ENCODE data around the gene MAL.
A peak's percentile ranks its signal among the peaks of the same experiment; 100 is the strongest.

Gene MAL

DNA sequence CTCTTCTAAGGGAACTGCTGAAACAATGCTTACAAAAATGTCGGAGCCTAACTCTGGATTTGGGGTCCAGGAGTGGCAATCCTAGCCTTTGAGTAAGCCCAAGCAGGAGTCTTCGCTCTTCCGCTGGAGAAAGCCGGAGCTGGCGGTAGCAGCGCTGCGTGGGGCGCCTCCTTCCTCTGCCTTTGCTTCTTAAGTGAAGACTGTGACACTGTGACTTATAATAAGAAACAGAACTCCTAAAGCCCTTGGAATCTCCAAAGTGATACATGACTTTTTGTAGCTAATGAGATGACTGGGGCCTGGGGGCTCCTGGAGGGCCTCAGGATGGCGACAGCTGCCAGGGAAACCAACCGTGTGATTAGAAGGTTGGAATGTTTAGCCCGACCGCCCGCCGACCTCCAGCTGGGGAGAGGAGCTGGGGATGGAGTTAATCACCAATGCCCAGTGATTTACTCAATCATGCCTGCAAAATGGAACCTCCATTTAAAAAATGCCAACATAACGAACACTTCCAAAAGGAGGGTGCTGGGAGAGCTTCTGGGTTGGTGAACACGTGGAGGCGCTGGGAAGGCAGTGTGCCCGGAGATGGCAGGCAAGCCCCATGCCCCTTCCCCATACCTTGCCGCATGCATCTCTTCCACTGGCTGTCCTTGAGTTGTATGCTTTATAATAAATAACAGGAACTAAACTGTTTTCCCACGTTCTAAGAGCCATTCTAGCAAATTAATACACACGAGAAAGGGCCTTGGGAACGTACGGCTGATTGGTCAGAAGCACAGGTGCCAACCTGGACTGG lies 29.0 kb upstream of the MAL start:
- DNase-seq: no peak

DNA sequence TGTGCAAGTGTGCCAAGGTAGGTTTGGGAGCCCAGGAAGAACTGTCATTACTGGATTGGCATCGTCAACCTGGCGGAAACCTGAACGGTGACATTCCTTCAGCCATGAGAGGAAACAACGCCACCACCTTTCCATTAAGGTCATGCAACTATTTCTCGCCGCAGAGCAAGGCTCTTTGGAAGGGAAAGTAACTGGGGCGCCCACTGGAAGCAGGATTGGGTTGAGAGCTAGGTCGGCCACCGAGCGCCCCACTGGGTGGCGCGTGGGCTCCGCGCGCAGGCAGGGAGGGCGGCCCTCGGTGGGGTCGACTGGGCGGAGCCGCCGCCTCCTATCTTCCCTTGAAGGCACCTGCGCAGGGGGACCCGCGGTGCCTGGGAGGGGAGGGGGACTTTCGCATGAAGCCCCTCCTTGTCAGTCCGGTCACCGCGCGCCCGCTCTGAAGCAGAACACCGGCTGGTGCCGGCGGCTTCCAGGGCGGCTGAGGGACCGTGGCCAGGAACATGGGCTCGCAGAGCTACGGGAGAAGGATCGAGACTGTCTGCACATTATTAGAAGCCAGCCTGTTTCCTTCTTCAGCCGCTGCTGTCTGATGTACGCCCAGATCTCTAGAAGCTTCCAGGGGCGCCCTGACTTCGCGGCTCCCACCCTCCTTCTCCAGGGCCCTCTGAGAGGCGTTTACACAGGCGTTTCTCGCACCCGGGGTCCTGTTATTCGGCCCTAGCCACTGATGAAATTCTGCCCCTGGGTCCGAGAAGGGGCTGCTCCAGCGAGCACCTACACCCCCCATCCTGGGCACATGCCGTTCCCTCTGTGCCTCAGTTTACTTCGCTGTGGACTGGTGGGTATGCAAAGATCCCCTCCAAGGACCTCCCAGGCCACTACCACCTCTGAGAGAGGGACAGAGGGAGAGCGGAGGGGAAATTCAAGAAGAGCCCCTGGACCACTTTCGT lies 27.3 kb upstream of the MAL start:
- no peak for DNase-seq

DNA sequence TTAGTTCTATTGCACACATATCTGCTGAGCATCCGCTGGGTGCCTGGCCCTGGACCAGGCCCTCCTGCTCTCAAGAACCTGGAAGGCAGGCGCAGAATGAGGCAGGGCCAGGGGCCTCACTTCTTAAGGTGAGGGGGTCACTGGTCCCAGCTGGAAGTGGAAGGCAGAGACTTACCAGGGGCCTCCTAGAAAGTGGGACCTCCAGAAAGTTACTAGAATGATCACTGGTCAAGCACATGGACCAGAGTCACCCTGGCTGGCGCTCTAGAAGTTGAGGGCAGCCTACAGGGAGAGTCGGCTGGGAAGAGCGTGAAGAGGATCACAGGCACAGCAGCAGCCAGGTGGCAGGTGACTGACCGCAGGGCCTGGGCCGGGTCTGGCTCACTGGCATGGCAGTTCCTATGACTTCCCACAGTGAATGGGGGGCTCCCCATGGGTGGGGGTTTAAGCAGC lies 26.1 kb upstream of the MAL start:
- no peak for DNase-seq

DNA sequence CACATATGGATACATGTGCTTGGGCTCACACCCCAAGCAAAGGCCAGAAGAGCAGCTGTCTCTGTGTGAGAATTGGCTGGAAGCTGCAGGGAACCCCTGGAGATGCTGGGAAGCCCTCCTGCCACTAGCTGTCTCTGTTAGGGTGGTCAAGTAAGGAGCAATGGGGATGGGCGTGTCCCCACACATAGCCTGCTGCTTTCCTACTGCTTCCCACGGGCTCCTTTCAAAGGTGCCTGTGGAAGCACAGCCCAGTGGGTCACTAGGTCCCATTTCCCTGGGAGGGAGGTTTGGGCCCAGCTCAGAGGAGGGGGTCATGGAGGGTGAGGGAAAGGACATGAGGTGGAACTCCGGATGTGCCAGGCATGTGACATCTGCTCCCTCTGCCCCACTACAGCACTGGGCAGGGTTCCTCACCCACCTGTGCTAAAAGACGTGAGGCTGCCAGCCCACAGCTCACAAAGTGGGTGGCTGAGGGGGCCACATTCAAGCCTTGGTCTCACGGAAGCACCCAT lies 24.4 kb upstream of the MAL start:
- no peak for DNase-seq

DNA sequence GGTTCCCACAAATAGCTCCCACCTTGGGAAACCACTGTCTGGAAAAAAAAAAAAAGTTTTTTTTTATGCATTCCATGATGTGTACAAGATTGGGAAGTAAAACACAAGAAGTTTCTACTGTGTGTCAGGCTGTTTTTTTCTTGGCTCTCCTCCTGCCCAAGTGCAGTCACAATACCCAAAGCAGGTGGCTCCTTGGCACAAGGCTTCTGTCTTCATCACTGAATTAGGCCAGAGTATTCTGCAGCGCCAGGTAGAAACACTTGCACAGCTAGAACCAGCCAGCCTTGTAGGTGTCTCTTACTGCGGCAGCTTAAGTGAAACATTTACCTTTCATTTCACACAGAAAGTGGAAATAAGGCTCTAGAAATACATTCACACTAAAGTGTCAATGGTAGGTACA lies 23.8 kb upstream of the MAL start:
- no peak for DNase-seq

DNA sequence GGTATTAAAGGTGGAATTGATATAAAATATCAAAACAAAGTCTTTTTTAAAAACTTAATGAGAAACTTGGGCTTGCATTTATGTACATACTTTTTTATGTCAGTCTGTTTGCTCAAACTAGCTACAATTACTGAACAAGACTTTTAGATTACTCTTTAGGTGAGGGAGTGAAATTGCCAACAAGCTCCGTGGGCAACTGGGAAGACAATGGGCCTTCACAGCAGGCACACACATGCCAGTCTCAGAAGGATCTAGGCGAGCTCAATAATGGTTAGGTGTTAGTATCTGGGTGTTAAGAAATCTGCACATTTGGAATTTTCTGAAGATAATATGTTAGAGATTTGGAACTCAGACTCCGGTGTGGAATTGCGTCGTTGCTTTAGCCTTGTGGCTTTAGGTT lies 23.0 kb upstream of the MAL start:
- DNase-seq: no peak

DNA sequence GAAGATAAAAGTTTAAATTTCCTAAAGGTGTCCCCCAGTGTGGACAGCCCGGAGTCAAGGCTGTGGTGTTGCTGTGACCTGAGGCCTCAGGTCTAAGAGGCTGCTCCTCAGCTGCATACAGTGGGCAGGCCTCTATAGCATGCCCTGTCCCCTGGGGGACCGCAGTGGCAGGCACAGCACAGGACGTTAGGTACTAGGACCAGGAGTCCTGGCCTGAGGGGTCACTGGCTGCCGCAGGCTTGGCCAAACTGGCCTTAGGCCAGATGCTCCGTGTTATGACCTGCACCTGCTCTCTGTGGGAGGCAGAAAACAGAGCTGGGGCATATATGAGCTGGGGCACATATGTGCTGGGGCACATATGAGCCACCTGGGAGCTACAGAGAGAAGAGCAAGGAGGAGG lies 21.2 kb upstream of the MAL start:
- no peak for DNase-seq

DNA sequence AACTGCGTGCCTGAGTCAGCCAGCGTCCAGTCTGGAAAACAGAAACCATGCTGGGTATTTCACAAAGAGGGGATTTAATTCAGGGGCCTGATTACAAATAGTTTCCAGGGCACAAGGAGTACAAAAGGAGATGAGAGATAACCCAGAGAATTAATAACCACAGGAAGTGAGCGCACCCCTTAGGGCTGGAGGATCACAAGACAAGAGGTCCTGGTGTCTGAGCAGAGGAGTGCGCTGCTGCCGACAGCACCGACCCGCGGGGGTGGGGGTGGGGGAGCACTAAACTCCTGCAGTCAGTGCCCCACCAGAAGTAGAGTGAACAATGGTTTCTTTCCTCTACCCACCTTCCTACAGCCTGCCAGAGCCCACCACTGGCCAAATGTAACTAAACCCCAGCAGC lies 20.8 kb upstream of the MAL start:
- DNase-seq: no peak

DNA sequence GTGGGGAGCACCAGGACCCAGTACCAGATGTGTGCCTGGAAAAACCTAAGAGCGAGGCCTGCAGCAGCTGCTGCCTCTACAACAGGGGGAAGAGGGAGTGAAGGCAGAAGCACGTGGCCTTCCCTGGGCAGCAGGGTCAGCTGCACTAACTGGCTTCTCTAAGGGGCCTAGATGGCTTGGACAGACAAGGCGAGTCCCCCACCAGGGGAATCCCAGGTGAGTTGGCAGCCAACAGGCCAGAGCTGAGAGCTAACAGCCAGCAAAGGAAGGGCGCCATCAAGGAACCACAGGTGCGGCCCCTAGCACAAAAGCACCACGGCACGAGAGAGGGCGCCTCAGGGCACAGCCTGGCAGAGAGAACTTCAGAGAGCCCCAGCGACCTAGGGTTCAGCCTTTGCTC lies 19.8 kb upstream of the MAL start:
- no peak for DNase-seq

DNA sequence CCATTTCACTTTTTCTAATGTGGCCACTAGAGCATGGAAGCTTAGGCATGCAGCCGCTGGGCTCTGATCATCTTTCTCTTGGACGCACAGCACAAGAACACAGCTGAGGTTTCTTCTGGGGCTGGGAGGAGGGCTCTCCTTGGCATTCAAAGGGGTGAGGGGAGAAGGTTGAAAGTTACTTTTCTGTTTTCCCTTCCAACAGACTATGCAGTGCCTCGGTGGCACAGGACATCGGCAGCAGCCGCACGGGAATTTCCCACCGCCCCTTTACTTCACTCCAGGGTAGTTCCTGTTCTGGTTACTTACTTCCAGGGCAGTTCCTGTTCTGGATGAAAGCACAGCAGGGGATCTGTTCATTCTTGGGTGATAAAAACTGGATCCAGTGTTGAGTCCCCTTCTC lies 18.9 kb upstream of the MAL start:
- no peak for DNase-seq

DNA sequence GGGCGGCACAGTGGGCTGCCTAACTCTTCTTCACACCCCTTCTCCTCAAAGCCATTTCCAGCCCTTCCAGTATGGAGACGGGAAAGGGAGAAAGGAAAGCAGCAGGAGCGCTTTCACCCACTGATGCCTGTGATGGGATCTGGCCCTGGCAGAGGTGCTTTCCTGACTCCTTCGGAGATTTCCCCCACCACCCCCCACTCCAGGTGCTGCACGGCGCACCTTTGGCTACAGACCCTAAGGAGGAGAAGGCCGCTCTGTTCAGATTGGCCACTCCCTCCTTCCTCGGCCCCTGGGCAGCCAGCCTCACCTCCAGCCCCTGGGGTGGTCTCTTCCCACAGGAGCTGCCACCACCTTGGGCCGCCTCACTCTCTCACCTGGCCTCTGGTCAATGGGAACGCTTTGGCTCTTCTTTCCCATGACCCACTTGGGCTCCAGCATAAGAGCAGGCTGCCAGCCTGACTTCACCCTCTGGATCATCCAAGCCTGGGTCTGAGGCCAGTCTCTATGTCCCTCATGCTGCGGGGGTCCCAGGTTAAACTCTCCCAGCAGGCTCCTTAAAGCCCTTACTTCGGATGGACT lies 18.4 kb upstream of the MAL start:
- DNase-seq: no peak

DNA sequence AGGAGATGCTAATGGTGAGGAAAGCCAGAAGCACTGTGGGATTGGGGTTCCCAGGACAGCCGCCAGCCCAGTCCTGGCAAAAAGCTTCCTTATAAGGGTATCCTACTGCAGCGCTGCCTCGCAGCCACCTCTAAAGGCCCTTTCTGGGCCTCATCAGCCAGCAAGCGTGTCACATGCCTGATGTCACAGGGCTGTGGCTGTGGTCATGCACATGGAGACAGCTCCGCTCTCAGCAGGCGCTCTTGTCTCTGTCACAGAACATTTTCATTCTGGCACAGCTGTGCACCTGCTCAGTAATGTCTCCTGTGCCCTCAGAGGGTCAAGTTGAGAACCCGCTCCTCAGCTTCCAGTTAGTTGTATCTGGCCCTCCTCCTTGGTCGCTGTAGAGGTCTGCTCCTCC lies 17.7 kb upstream of the MAL start:
- no peak for DNase-seq

DNA sequence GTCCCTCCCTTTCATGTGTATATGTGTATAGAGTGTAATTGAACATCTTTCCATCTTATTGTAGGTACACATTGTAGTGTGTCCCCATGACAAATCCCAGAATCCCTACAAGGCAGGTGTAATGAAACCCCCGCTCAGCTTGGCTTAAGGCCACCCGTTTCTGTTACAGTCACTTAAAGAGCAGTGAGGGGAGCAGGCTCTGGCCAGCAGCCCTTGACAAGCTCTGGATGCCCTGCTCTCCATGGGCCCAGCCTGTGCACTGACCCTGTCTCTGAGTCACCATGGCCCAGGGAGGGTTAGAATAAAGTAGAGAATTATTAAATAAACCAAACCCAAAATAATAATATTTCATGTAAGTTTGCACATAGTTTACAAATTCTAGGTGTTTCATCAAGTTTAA lies 17.2 kb upstream of the MAL start:
- DNase-seq: no peak

DNA sequence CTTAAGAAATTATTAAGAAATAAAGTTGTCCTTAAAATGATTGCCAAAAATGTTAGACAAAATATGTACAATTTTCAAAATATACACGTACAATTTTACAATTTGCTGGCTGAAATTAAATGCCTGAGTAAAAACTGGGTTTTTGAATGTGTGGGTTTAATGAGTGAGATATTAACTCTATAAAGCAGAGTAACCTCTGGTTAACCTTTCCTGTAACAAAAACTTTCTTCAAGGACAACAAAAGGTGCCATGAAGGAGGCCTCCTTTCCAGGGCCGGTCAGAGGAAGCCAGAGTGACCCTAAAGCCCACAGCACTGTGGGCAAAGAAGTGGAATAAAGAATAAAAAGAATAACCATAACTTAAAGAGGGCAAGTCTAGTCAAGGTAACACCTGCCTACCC lies 16.5 kb upstream of the MAL start:
- DNase-seq: no peak

DNA sequence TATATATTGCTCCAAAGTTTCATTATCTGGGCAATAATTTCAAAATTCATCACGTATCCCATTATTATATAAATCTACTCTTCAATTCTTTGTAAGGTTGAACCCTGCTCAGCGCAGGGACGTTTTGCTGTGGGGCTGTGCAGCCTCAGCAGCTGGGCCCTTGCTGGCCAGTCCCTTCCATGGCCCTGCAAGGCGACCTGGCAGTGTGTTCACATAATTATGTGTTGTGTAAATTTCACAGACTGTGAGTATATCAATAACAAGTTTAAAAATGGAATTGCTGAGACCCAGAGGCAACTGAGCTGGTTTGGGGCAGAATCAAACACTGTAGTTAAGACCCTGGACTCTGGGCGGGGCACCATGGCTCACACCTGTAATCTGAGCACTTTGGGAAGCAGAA lies 16.1 kb upstream of the MAL start:
- DNase-seq: no peak

DNA sequence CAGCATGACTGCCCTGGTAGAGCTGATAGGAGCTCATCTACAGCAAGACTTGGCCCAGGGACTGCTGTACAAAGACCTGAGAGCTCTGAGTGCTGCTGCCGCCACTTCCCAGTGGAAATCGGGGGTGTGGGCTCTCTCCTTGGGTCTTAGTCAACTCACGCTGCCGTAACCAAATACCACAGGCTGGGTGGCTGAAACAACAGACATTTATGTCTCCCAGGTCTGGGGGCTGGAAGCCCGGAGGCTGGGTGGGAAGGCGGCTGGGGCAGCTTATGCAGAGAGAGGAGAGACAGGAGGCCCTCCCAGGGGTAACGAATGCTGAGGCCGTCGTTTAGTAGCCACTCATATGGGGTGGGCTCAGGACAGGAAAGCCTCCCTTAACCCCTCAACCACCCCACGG lies 15.4 kb upstream of the MAL start:
- DNase-seq: no peak

DNA sequence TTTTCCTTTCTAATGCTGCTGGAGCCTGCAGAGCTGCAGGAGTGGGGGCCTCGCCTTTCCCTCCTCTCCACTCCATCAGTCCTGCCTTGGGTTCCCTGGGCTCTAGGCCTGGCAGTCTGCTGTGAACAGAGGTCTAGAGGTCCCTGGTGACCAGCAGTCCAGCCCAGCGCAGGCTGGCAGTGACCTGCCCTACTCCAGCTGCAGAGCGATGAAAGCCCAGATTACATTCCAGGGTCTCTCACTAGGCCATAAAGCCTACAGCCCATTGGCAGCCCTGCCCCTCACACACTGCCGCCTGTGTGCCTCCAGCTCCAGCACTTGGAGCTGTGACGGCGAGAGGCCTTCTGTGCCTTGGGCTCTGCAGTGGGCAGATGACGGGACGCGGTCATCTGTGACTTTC lies 14.8 kb upstream of the MAL start:
- no peak for DNase-seq

DNA sequence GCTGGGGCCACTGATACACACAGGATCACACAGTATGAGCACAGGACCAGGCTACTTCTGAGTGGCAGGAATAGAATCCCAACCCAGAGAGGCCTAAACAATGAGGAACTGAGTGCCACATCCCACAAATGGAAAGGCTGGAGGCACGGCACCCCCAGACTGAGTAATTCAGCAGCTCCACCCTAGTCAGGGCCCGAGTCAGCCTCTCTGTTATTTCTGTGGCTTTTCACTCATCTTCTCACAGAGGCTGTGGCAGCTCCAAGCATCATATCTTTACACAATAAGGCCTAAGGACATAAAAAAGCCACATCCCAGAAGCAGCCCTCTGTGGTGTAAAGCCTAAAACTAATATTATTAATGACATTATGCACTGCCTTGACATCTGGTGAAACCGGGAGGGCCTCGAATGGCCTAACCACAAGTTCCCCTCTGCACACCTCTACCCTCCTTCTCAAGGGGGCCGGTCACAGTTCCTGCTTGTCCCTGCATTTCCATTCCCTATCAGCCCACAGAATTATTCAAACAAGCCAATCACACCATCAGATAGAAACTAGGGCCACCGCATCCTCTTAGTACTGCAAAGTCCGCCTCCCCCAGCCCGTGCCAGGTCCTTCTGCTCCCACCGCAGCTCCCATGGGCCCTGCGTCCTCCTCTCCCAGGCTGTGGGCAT lies 12.5 kb upstream of the MAL start:
- DNase-seq: peak; percentile 2

DNA sequence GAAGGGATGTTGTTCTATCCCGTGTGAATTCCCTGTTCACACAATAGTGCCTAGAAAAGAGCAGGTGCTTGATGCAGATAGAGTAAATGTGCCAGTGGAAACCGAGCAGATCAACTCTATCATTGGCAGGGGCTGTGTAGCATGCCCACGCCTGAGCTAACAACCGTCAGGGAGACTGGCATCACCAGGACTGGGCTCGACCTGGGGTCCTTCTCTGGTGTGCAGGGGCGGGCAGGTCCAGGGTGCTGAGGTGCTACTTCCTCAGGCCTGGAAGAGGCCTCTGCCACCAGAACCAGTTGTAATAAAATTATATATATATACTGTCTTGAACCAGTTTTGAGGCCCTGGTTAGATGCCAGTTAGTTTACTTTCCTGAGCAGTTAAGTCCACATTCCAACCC lies 11.8 kb upstream of the MAL start:
- no peak for DNase-seq

DNA sequence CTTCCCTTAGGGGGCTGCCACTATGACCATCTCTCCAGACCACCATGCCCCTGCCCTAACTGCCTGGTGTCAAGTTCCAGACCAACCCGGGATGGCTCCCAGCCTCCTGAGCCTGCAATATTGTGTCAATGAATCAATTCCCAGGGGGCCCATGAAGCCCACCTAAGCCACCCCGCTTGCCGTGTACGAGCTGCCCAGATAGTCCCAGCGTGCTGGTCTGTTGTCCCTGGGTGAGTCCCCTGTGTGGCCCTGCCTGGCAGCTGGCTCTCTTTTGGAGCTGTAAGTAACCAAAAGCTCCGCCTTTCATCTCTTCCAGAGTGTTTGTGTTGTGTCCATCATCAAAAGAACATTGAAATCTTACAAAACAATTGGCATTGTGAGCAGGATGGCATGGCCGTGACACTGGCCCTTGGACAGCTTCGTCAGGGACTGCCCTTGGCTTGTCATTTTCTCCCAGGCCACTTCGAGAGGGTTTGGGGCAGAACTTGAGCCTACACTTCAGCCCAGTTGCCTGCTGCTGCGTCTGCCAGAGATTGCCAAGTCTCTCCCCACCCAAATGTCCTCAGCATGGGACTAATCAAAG lies 11.3 kb upstream of the MAL start:
- DNase-seq: no peak

DNA sequence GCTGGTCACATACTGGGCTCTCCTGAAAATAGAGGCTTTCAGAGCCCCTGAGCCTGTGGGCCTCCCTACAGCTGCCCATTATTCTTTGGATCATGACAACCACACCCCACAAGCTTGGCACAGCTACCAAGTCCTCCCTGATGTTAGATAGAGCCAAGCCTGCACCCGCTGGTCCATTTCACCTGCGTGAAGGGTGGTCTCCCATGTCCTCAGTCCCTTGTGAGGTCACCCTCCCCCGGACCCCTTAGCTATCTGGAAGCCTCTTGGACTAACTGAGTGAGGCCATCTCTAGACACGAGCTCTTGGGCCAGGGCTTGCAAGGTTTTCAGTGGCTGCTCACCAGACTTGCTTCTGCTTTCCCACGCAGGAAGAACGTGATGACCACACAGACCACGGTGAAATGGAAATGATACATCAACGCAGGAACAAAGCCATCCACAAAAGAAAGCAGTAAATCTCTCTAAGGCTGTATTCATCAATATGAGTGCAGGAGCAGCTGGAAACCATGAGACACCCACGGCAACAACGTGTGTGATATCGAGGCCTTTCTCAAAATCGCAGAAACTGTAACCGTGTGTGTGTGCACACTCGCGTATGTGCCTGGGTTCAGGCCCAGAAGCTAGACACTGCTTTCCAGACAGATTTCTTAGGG lies 10.1 kb upstream of the MAL start:
- DNase-seq: no peak

DNA sequence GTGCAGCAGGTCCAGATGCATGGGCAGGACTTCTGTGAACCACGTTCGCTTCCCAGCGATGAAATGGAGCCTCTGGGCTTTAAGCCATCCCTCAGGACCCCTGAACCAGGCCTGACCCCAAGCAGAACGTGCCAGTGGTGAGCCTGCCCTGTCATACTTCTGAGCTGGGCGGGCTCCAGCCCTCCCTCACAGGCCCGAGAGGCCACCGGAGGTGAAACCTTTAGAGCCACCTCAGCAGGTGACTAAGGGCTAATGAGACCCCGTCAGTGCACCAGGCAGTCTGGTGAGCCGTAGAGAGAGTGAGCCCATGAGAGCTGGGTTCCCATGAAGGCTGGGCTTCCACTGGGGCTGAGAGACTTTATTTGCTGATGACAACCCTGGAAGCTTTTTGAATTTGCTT lies 8.9 kb upstream of the MAL start:
- no peak for DNase-seq

All from fibroblast of upper back skin (primary cell).